ENCODE results near the gene DAAM1.

DNA sequence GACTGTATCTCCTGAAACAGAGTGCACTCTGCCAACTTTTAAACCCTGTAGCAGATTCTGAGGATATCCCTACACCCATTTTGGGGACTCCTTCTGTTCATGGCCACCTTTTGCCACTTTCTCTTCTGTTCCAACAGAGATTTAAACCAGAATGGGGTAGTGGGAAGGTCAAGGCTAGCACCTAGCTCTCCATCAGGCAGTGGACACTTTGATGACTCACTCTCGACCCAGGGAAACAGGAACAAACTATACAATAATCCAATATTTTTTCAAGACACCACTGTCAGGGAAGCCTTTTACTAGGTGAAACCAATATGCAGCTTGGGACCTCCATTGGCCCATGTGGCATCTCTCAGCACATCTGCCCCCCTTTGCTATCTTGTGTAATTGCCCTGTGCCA lies 103.6 kb downstream of the DAAM1 start:
- TF ChIP-seq, protein P1, sequence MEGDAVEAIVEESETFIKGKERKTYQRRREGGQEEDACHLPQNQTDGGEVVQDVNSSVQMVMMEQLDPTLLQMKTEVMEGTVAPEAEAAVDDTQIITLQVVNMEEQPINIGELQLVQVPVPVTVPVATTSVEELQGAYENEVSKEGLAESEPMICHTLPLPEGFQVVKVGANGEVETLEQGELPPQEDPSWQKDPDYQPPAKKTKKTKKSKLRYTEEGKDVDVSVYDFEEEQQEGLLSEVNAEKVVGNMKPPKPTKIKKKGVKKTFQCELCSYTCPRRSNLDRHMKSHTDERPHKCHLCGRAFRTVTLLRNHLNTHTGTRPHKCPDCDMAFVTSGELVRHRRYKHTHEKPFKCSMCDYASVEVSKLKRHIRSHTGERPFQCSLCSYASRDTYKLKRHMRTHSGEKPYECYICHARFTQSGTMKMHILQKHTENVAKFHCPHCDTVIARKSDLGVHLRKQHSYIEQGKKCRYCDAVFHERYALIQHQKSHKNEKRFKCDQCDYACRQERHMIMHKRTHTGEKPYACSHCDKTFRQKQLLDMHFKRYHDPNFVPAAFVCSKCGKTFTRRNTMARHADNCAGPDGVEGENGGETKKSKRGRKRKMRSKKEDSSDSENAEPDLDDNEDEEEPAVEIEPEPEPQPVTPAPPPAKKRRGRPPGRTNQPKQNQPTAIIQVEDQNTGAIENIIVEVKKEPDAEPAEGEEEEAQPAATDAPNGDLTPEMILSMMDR (IDR thresholded peaks at IDR 0.05), result no peak
- TF ChIP-seq POLR2A (IDR thresholded peaks at IDR 0.05), result no peak

All from uterus (tissue), 2 donors.